Loucy (cell line): ENCODE data around the gene FAM193B.

Experiments
- H2AFZ ChIP-seq: fragments of 200-600 bp; sonication (generic); 2 replicates; pipeline ENCODE4 v1.6.0; 2016; ENCODE audit warnings: antibody characterized with exemption, mild to moderate bottlenecking, low read length, moderate library complexity
- H3F3A ChIP-seq: fragments of 200-600 bp; 2 replicates; pipeline ENCODE4 v1.6.0; 2016; ENCODE audit warnings: antibody characterized with exemption, low read depth, mild to moderate bottlenecking
- H3K27me3 ChIP-seq: fragments of 200-600 bp; sonication (generic); 2 replicates; pipeline ENCODE4 v1.6.1; 2014; ENCODE audit warnings: low read length, mild to moderate bottlenecking; ENCODE audit not compliant: insufficient read depth, poor library complexity, severe bottlenecking
- H3K36me3 ChIP-seq: fragments of 200-600 bp; sonication (generic); 2 replicates; pipeline ENCODE4 v1.6.1; 2016; ENCODE audit warnings: low read length; ENCODE audit not compliant: insufficient read depth
- H3K4me1 ChIP-seq: fragments of 200-600 bp; sonication (generic); 2 replicates; pipeline ENCODE4 v1.5.1; 2014; ENCODE audit warnings: low read length, mild to moderate bottlenecking; ENCODE audit not compliant: insufficient read depth, poor library complexity, severe bottlenecking
- H3K4me2 ChIP-seq: fragments of 200-600 bp; sonication (generic); 2 replicates; pipeline ENCODE4 v1.6.0; 2014; ENCODE audit warnings: antibody characterized with exemption, low read length, low read depth, mild to moderate bottlenecking; ENCODE audit not compliant: poor library complexity, severe bottlenecking
- H3K4me3 ChIP-seq: fragments of 200-600 bp; sonication (generic); 2 replicates; pipeline ENCODE4 v1.5.1; 2014; ENCODE audit warnings: low read length, mild to moderate bottlenecking, mixed read lengths; ENCODE audit not compliant: poor library complexity, severe bottlenecking
- H3K79me2 ChIP-seq: fragments of 200-600 bp; sonication (generic); 2 replicates; pipeline ENCODE4 v1.6.1; 2014; ENCODE audit warnings: low read length; ENCODE audit not compliant: insufficient read depth
- H3K9ac ChIP-seq: fragments of 200-600 bp; sonication (generic); 2 replicates; pipeline ENCODE4 v1.6.0; 2014; ENCODE audit warnings: mild to moderate bottlenecking, low read depth, low read length, moderate library complexity; ENCODE audit not compliant: poor library complexity, severe bottlenecking
- H3K9me2 ChIP-seq: fragments of 200-600 bp; sonication (generic); replicated peaks from 2 replicates; pipeline ENCODE4 v1.6.1; 2016; ENCODE audit warnings: low read depth, low read length, mixed read lengths
- H3K9me3 ChIP-seq: fragments of 200-600 bp; sonication (generic); 2 replicates; pipeline ENCODE4 v1.6.1; 2014; ENCODE audit warnings: mild to moderate bottlenecking, antibody characterized with exemption, low read length, low read depth; ENCODE audit not compliant: insufficient read depth
- H4K20me1 ChIP-seq: fragments of 200-600 bp; sonication (generic); 2 replicates; pipeline ENCODE4 v1.6.0; 2014; ENCODE audit warnings: antibody characterized with exemption, low read length, mild to moderate bottlenecking; ENCODE audit not compliant: insufficient read depth, poor library complexity, severe bottlenecking
- CTCF ChIP-seq: fragments of 200-600 bp; sonication (generic); conservative IDR thresholded peaks from 2 replicates; pipeline ENCODE4 v1.5.1; 2014; ENCODE audit warnings: mild to moderate bottlenecking, antibody characterized with exemption, low read length
- EZH2phosphoT487 ChIP-seq: fragments of 200-600 bp; IDR thresholded peaks from 2 replicates; pipeline ENCODE4 v1.6.1; 2018; ENCODE audit warnings: antibody characterized with exemption, mild to moderate bottlenecking, moderate library complexity, borderline replicate concordance

Gene FAM193B

GRCh38 chr5:177588413-177588909 is 34.1 kb upstream of the FAM193B start:
- Histone ChIP-seq H3K9me2 (no peaks in the 10 kb centered on the region), H4K20me1 (peaks cover 9% of the 10 kb centered on the region), H3K4me2 (no peak overlapping the region), H3K27me3 (no peaks in the 10 kb centered on the region), H3K9me3 (no peaks in the 10 kb centered on the region), H3K36me3 (no peaks in the 10 kb centered on the region), H3F3A (no peaks in the 10 kb centered on the region), H3K4me3 (no peak overlapping the region), H3K9ac (no peak overlapping the region), H3K79me2 (peaks cover 15% of the 10 kb centered on the region), H3K4me1 (peaks cover 9% of the 10 kb centered on the region), H2AFZ (no peak overlapping the region)
- TF ChIP-seq EZH2phosphoT487 (no peak), CTCF (no peak)

- H3K36me3 ChIP-seq: no peaks in the 10 kb centered on the region
- TF ChIP-seq CTCF: no peak
- no peak for TF ChIP-seq EZH2phosphoT487
- H3K9me3 ChIP-seq: no peaks in the 10 kb centered on the region
- H3K9ac ChIP-seq: no peak overlapping the region
- no peak overlapping the region for H3K4me2 ChIP-seq
- H4K20me1 ChIP-seq: no peaks in the 10 kb centered on the region
- no peaks in the 10 kb centered on the region for H3K4me1 ChIP-seq
- no peaks in the 10 kb centered on the region for H3K27me3 ChIP-seq
- no peak overlapping the region for H2AFZ ChIP-seq
- H3K9me2 ChIP-seq: no peaks in the 10 kb centered on the region
- H3K79me2 ChIP-seq: no peaks in the 10 kb centered on the region
- H3F3A ChIP-seq: no peaks in the 10 kb centered on the region
- no peak overlapping the region for H3K4me3 ChIP-seq
Observed at GRCh38 chr5:177578316-177578715, 24.0 kb upstream of the FAM193B start.

DNA sequence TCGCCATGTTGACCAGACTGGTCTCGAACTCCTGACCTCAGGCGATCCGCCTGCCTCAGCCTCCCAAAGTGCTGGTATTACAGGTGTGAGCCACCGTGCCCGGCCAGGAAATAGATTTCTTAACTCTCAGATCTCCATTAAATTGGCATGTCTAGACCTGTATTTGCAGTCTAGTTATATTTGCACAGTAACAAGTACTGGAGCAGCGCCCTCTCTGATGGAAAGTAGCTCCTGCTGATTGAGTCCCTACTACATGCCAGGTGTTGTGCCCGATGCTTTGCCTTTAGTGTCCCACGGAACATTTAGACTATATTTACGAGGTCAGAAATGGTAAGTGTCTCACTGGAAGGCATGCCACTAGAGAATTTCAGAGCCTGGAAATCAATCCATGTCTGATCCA is 21.8 kb upstream of the FAM193B start:
- Histone ChIP-seq H3K4me2 (no peak overlapping the region), H2AFZ (no peak overlapping the region), H3K9ac (no peak overlapping the region), H3K79me2 (no peaks in the 10 kb centered on the region), H4K20me1 (no peaks in the 10 kb centered on the region), H3F3A (no peaks in the 10 kb centered on the region), H3K9me2 (no peaks in the 10 kb centered on the region), H3K9me3 (no peaks in the 10 kb centered on the region), H3K4me1 (no peaks in the 10 kb centered on the region), H3K36me3 (no peaks in the 10 kb centered on the region), H3K27me3 (no peaks in the 10 kb centered on the region), H3K4me3 (no peak overlapping the region)
- no peak for TF ChIP-seq EZH2phosphoT487
- TF ChIP-seq CTCF: peak; percentile 12; the same call in 1 of the 2 replicates
